Measurements from ENCODE around the gene MT1H. TPM values are rescaled to one million over a fixed set of nuclear protein-coding genes. Genes with fewer than 3 reads are reported as not detected.
"Not testable (repeated sequence)": the region's sequence is repeated elsewhere in the genome, so short reads cannot be mapped to it uniquely, and the experiment has no call there.

Gene MT1H
- total RNA-seq, 2 donors from 2014 or later: not detected

DNA sequence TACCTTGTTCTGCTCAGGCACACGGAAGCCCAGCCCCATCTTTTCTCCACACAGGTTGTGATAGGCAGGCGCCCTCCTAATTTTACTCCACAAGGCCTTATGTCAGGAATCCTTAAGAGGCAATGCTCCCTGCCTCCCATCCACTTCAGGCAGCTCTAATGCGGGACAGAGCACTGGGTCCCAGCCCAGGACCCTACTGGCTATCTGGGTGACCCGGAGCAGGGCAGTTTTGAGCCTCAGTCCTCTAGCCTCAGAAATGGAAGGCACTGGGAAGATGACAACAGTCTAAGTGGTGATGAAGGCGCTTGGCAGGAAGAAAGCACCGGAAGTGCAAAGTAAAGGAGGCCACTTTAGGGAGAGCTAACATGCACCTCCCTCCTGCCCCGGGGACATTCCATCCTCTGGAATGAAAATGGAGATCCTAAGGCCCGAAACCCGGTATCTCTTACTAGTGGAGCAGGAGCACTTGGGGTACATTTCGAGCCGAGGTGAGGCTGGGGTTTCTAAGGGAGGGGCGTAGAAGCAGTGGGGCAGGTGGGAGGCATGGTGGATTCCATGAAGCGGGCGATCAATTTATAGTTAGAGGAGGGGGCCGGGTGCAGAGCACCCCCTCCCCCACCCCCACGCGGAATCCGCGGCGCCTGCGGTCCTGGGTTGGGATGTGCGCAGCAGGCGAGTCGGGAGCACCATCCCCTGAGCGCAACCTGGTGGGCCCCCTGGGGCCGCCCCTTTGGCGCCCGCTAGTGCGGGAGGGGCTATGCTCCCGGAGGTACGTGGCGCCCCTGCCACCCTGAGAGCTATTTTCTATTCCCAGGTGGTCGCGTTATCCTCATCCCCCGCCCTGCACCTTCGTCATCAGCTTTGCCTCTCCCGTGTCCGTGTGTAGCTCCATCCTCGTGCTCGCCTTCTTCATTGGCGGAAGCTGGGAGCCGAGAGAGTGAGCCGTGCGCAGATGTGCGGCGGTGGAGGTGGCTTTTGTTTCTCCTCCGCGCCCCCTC, 7.0 kb upstream of the MT1H start:
- ATAC-seq (peak; percentile 72), DNase-seq (no peak)
- Mint-ChIP-seq H3K4me3 (peak overlapping the region; percentile 90), H3K27ac (peak overlapping the region; percentile 83), H3K36me3 (ENCODE audit: low read depth) (no peaks in the 10 kb centered on the region), H3K4me1 (peaks cover 23% of the 10 kb centered on the region), H3K27me3 (peaks cover 6% of the 10 kb centered on the region)
- H3K9me3 ChIP-seq (ENCODE audit: control insufficient read depth, low read length, poor library complexity, severe bottlenecking): no peaks in the 10 kb centered on the region

DNA sequence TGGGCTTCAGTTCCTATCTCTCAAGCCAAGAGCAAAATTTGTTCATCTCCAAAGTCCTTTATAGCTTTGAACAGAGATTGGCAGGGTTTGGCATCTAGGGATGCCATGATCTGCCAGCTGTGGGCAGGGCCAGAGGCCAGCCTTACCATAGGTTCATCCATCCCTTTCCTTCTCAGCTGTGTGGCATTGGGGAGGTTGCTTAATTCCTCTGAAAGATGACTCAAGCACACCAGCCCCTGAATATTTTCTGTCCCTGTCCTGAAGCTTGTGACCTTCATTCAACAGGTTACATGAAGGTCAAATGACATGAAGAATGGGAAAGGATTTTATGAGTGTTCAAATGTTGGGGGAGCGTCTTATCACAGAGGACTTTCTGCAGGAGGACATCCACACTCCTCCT, 5.1 kb upstream of the MT1H start:
- no peak for DNase-seq
- Mint-ChIP-seq H3K27me3 (peaks cover 24% of the 10 kb centered on the region), H3K4me1 (peaks cover 23% of the 10 kb centered on the region), H3K36me3 (ENCODE audit: low read depth) (peaks cover 2% of the 10 kb centered on the region), H3K4me3 (no peak overlapping the region), H3K27ac (no peak overlapping the region)
- H3K9me3 ChIP-seq (ENCODE audit: control insufficient read depth, low read length, poor library complexity, severe bottlenecking): no peaks in the 10 kb centered on the region
- ATAC-seq: no peak

GRCh38 chr16:56665286-56666261, 4.0 kb upstream of the MT1H start:
- not testable (repeated sequence) for H3K4me3 Mint-ChIP-seq; DNase-seq; ATAC-seq; H3K36me3 Mint-ChIP-seq (ENCODE audit: low read depth); H3K27ac Mint-ChIP-seq; H3K9me3 ChIP-seq (ENCODE audit: control insufficient read depth, low read length, poor library complexity, severe bottlenecking)
- H3K27me3 Mint-ChIP-seq: peaks cover 35% of the 10 kb centered on the region
- peaks cover 26% of the 10 kb centered on the region for H3K4me1 Mint-ChIP-seq

GRCh38 chr16:56667581-56668571, 1.7 kb upstream of the MT1H start, which contains the start of gene MT1G:
TSS of gene MT1G (minus strand) at chr16:56668065. CDS start at chr16:56667993, 72 bp downstream.
- Mint-ChIP-seq H3K36me3 (ENCODE audit: low read depth) (peaks cover 2% of the 10 kb centered on the region), H3K27ac (no peak within 1 kb of the TSS), H3K27me3 (peaks cover 45% of the 10 kb centered on the region), H3K4me3 (peak within 1 kb of the TSS; percentile 71), H3K4me1 (peaks cover 21% of the 10 kb centered on the region)
- DNase-seq (no peak), ATAC-seq (peak; percentile 58)
- no peaks in the 10 kb centered on the region for H3K9me3 ChIP-seq (ENCODE audit: control insufficient read depth, low read length, poor library complexity, severe bottlenecking)

DNA sequence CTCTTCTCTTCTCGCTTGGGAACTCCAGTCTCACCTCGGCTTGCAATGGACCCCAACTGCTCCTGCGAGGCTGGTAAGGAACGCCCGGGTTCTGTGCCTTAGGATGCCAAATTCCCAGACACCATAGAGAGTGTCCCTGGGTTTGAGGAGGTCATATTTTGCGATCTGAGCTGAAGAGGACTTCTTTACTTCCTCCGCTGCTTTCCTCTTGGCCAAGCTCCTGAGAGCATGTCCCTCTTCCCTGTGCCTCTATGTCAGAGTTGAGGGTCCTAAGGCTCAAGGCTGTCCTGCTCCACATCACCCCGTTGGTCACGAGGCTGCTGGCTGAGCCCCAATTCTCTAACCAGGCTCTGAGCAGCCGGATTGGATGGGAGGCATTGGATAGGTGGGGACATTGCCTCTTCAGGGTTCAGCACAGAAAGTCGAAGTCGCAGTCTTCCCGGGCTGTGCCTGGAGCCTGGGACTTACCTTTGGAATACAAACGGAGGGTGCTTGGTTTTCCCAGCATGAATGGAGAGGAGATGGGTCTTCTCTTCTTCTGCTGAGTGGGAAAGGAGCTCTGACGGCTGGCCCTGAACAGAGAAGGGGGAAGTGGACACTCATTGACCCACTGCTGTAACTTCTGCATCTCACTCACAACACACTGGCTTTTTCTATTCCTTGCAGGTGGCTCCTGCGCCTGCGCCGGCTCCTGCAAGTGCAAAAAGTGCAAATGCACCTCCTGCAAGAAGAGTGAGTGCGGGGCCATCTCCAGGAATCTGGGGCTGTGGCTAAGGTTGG, 416 bp downstream of the MT1H start:
- H3K36me3 Mint-ChIP-seq (ENCODE audit: low read depth): peaks cover 2% of the 10 kb centered on the region
- no peaks in the 10 kb centered on the region for H3K9me3 ChIP-seq (ENCODE audit: control insufficient read depth, low read length, poor library complexity, severe bottlenecking)
- H3K27me3 Mint-ChIP-seq: peaks cover 60% of the 10 kb centered on the region
- DNase-seq (no peak), ATAC-seq (no peak)
- peak overlapping the region; percentile 31 for H3K4me3 Mint-ChIP-seq
- H3K27ac Mint-ChIP-seq: no peak overlapping the region
- peaks cover 18% of the 10 kb centered on the region for H3K4me1 Mint-ChIP-seq

- Mint-ChIP-seq H3K36me3 (ENCODE audit: low read depth) (peaks cover 2% of the 10 kb centered on the region), H3K27me3 (peaks cover 65% of the 10 kb centered on the region), H3K27ac (no peak overlapping the region), H3K4me1 (peaks cover 20% of the 10 kb centered on the region), H3K4me3 (no peak overlapping the region)
- no peaks in the 10 kb centered on the region for H3K9me3 ChIP-seq (ENCODE audit: control insufficient read depth, low read length, poor library complexity, severe bottlenecking)
- ATAC-seq: no peak
- no peak for DNase-seq
These were observed 963 bp downstream of the MT1H start for GRCh38 chr16:56670620-56670934.

GRCh38 chr16:56671691-56672090, 2.1 kb downstream of the MT1H start:
- not testable (repeated sequence) for H3K27ac Mint-ChIP-seq; H3K9me3 ChIP-seq (ENCODE audit: control insufficient read depth, low read length, poor library complexity, severe bottlenecking); H3K36me3 Mint-ChIP-seq (ENCODE audit: low read depth); DNase-seq; ATAC-seq; H3K4me3 Mint-ChIP-seq
- Mint-ChIP-seq H3K4me1 (peaks cover 21% of the 10 kb centered on the region), H3K27me3 (peaks cover 67% of the 10 kb centered on the region)

DNA sequence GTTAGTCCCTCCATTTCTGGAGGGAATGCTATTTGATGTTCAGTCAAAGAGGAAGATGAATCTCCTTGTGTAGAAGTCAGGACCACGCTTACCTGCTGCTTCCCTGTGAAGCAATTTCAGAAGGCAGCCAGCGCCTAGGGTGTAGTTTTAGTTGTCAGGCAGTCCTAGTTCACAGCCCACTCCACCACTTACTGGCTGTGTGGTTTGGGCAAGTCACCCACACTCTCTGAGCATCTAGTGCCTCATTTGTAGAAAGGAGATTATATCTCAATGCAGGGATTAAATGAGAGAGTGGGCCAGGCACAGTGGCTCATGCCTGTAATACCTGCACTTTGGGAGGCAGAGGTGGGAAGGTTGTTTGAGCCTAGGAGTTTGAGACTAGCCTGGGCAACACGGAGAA, 2.6 kb downstream of the MT1H start:
- Mint-ChIP-seq H3K4me1 (peaks cover 21% of the 10 kb centered on the region), H3K27me3 (peaks cover 66% of the 10 kb centered on the region)
- not testable (repeated sequence) for H3K9me3 ChIP-seq (ENCODE audit: control insufficient read depth, low read length, poor library complexity, severe bottlenecking); ATAC-seq; H3K27ac Mint-ChIP-seq; H3K4me3 Mint-ChIP-seq; H3K36me3 Mint-ChIP-seq (ENCODE audit: low read depth); DNase-seq

DNA sequence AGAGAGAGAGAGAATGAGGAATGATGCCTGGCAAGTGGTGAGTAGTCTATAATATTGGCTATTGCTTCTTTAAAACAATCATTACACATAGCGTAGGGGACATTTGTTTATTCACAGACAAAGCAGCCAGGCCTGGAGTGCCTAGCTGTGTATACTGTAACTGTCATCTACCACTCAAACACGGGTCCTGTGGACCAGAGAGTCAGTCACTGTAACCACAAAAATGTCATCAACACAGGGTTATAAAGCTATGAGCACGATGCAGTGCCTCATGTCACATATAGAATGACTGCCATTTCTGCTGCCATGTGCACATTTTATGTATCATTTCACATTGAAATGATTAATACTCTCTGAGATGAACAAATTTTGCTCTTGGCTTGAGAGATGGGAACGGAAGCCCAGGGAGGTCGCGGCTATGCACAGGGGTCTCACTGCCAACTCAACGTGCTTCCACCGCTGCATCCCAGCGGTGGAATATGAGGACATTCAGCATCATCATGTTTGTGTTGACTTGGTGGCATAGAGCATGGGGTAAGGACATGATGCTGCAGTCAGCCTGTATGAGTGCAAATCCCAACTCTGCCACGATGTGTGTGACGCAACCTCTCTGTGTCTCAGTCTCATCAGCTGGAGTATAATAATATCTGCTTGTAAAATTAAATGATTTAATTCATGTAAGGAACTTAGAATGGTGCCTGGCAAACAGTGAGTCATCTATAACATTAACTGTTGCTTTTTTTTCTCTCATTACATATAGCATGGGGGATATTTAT, 3.3 kb downstream of the MT1H start:
- ATAC-seq (no peak), DNase-seq (no peak)
- H3K36me3 Mint-ChIP-seq (ENCODE audit: low read depth): peaks cover 2% of the 10 kb centered on the region
- no peak overlapping the region for H3K4me3 Mint-ChIP-seq
- no peak overlapping the region for H3K27ac Mint-ChIP-seq
- peaks cover 58% of the 10 kb centered on the region for H3K27me3 Mint-ChIP-seq
- H3K9me3 ChIP-seq (ENCODE audit: control insufficient read depth, low read length, poor library complexity, severe bottlenecking): no peaks in the 10 kb centered on the region
- peaks cover 18% of the 10 kb centered on the region for H3K4me1 Mint-ChIP-seq

DNA sequence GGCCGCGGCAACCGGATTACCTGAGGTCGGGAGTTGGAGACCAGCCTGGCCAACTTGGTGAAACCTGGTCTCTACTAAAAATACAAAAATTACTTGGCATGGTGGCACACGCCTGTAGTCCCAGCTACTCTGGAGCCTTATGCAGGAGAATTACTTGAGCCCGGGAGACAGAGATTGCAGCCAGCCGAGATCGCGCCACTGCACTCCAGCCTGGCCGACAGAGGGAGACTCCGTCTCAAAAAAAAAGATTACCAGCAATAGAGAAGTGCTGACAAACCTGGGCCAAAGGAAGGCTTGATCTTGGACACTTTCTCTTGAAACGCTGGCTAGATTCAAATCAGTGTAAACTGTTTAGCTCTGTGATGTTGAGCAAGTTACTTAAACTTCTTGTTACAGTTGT, 4.3 kb downstream of the MT1H start:
- no peaks in the 10 kb centered on the region for H3K9me3 ChIP-seq (ENCODE audit: control insufficient read depth, low read length, poor library complexity, severe bottlenecking)
- H3K4me3 Mint-ChIP-seq: peak overlapping the region; percentile 9
- peak; percentile 60 for ATAC-seq
- DNase-seq: no peak
- no peaks in the 10 kb centered on the region for H3K36me3 Mint-ChIP-seq (ENCODE audit: low read depth)
- peaks cover 12% of the 10 kb centered on the region for H3K4me1 Mint-ChIP-seq
- H3K27ac Mint-ChIP-seq: no peak overlapping the region
- peaks cover 49% of the 10 kb centered on the region for H3K27me3 Mint-ChIP-seq

- not testable (repeated sequence) for H3K36me3 Mint-ChIP-seq (ENCODE audit: low read depth); H3K27ac Mint-ChIP-seq; DNase-seq; ATAC-seq; H3K4me3 Mint-ChIP-seq; H3K9me3 ChIP-seq (ENCODE audit: control insufficient read depth, low read length, poor library complexity, severe bottlenecking); H3K4me1 Mint-ChIP-seq
- peaks cover 42% of the 10 kb centered on the region for H3K27me3 Mint-ChIP-seq
These were observed 5.0 kb downstream of the MT1H start for GRCh38 chr16:56674570-56674969.

Data from T-helper 17 cell (primary cell).